Activated CD8-positive, alpha-beta memory T cell treated with anti-CD3 and anti-CD28 coated beads, Interleukin-2, amount 50 U/mL, for 24 hours (primary cell): Measurements from ENCODE around the gene CYP27A1.
"Not testable (repeated sequence)": the region's sequence is repeated elsewhere in the genome, so short reads cannot be mapped to it uniquely, and the experiment has no call there.

ENCODE experiments used
- DNase-seq: peaks from one replicate; pipeline ENCODE4 v3.0.0-alpha.2; 2020; ENCODE audit errors: extremely low read depth

Gene CYP27A1

DNA sequence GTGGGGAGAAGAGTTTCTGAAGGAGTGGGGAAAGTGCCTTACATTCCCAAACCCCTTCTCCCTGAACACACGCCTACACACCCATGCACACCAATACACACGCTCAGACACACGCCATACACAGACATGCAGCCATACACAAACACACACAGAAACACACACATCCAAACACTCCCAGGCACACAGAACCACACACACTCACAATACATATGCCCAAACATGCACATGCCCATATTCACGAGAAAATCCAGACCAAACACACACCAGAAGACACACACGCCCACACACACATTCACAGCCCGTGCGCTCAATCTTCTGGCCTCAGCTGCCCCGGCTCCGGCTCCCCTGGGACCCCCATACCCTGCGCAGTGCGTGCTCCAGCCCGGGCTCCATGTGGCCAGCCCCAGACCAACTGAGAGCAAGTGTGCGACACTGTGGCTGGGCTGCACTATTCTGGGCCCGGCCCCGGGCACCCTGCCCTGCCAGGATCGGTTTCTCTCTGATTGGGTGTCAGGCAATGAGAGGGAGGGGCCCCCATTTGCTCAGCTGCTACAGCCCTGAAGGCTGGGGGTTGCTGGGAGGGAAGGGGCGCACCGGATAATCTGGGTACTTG is 49.5 kb downstream of the CYP27A1 start, which contains the start of gene PRKAG3:
Gene PRKAG3 (minus strand): TSS at position 426 of the 613 bp plus-strand sequence.
- DNase-seq: no peak

- no peak for DNase-seq
Measured at GRCh38 chr2:218832081-218832480, 50.1 kb downstream of the CYP27A1 start.

- no peak for DNase-seq
Measured at GRCh38 chr2:218832520-218832919, 50.6 kb downstream of the CYP27A1 start.

- DNase-seq: no peak
Measured at GRCh38 chr2:218833023-218833609, 51.2 kb downstream of the CYP27A1 start.

DNA sequence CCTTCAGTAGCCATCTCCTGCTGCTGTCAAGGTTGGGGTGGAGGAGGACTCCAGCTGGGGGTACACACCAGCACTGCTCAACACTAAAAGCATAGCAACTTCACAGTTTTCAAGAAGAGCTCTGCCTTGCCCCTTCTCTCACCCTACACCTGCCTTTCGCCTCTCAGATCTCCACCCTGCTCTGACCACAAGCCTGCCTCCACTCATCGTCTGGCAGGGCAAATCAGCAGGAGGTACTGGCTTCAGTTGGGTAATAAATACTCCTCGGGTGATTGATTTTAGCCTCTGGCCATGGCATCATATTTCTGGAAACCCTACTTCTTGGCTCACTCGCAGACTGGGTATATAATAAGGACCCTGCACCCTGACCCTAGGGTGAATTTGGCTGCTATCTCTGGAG is 52.7 kb downstream of the CYP27A1 start:
- DNase-seq: no peak

DNA sequence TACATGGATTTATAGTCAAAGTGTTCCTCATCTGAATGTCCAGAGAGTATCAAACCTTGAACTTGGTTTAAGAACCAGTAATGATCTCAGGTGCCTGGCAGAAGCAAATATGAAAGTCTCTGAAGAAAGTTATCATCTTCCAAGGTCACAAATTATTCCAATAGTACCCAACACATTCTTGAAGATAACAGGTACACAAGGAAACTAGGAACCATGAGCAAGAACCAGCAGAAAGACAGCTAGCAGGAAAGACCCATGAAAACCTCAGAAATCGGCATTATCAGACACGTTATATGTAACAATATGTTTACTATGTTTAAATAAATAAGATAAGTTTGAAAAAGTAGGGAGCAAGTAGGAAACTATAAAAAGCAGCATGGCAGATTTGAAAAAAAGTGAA is 55.5 kb downstream of the CYP27A1 start:
- DNase-seq: no peak

GRCh38 chr2:218839430-218839829 is 57.5 kb downstream of the CYP27A1 start:
- no peak for DNase-seq

GRCh38 chr2:218839888-218840287 is 57.9 kb downstream of the CYP27A1 start:
- DNase-seq: no peak

DNA sequence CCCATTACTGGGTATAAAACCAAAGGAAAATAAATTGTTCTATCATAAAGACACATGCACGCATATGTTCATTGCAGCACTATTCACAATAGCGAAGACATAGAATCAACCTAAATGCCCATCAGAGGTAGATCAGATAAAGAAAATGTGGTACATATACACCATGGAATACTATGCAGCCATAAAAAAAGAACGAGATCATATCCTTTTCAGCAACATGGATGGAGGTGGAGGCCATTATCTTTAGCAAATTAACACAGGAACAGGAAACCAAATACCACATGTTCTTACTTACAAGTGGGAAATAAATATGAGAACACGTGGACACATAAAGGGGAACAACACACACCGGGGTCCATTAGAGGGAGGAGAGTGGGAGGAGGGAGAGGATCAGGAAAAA is 62.4 kb downstream of the CYP27A1 start:
- DNase-seq: not testable (repeated sequence)

- DNase-seq: not testable (repeated sequence)
Measured at GRCh38 chr2:218846963-218847362, 65.0 kb downstream of the CYP27A1 start.

DNA sequence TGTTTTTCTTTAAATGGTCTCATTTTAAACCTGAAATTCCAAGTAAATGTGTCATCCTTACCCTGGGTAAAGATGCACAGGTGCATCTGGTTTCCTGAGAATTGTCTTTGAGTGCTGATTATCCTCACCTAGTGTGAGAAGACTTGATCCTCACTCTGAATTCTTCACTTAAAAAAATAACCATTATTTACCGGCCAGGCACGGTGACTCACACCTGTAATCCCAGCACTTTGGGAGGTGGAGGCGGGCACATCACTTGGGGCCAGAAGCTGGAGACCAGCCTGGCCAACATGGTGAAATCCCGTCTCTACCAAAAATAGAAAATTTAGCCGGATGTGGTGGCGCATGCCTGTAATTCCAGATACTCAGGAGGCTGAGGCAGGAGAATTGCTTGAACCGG is 67.8 kb downstream of the CYP27A1 start:
- DNase-seq: no peak

GRCh38 chr2:218850796-218851195 is 68.8 kb downstream of the CYP27A1 start:
- DNase-seq: no peak

DNA sequence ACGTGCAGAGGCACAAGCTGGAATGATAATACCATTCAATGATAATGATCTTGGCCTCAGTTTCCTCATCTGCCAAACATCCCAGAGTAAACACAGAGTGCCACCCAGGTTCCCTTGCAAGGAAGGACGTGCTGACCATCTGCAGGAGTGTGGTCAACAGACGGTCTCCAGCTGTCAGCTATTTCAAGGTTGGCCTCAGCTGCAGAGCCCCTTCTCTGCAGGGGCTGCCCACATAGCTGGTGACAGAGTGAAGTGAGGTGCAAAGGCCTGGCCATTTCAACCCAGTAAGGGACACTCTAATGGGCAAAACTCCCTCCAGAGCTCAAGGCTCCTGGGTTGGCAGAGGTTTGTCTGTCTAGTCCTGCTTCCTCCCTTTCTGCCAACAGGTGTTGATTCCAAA is 69.3 kb downstream of the CYP27A1 start:
- no peak for DNase-seq

DNA sequence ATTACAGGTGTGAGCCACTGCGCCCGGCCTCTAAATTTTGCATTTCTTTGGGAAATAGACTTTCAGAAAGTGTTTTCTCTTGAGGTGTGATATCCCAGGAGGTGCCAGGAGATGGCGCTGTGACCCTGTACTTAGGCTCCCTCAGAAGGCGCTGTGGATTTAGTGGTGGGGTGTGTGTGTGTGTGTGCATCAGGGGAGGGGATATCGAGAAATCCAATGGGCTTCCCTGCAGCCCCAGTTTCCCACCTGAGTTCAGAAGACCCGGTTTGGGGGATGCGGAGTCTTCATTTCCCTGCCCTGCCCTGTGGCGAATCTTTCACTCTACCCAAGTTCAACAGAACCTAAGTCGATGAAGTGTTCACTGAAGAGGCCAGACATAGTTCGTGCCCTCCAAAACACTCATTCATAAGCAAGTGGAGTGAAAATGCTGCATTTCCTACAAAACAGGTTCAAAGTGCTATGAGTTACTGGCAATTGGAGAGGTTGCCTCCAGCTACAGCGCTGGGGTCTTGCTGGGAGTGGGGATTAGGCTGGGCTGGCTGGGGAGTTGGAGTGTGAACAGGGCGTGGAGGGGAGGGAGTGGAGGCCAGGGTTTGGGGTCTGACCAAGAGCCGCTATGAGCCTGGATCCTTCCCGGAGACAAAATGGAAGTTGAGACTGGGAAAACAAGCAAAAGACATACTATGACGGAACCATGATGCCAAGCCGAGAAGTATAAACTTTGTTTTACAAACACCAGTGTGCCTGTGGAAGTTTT is 71.1 kb downstream of the CYP27A1 start:
- peak; percentile 43 for DNase-seq

DNA sequence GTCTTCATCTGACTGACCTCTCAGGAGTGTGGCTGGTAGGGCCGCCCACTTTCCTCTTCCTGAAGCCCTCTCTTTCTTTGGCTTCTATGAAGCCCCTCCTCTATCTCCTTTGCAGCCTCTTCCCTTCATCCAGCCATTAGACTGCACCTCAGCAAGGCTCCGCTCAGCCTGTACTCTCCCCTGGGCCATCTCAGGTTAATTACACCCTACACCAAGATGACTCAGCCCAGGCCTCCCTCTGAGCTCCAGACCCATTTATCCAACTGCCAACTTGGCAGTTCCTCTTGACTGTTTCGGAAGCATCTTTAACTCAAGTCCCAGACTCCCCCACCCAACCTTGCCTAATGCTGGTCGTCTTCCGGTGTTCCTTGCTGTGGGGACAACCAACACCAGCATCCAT is 71.8 kb downstream of the CYP27A1 start:
- no peak for DNase-seq

GRCh38 chr2:218854860-218855259 is 72.9 kb downstream of the CYP27A1 start:
- no peak for DNase-seq

- DNase-seq: no peak
Measured at GRCh38 chr2:218855305-218856166, 73.6 kb downstream of the CYP27A1 start.

DNA sequence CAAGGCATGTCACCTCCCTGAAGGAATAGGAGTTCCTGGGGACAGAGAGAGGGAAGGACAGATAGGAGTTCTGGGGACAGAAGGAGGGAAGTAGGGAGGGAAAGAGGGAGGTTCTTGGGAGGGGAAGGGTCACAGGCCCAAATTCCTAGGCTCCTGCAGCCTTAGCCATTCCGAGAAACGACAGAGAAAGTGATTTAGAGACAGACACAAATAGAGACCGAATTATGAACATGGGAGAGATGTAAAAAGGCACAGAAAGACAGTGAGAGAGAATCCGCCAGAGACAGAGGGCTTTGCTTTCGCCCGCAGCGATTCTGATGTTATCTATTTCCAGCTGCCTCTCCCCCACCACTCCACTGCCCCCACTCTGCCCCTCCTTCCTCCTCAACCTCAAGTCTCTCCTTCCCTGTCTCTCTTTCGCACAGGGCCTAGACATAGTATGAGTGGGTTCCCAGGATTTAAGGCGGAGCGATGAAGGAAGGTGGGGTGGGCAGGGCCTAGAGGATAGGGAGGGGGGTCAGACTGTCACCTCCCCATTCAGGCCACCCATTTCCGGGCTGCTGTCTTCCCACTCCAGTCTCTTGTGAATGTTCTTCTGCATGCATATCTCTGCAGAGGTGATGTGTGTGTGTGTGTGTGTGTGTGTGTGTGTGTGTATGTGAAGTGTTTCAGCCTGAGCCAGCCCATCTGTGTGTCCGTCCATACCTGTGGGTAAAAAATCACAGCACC is 74.4 kb downstream of the CYP27A1 start:
- no peak for DNase-seq

DNA sequence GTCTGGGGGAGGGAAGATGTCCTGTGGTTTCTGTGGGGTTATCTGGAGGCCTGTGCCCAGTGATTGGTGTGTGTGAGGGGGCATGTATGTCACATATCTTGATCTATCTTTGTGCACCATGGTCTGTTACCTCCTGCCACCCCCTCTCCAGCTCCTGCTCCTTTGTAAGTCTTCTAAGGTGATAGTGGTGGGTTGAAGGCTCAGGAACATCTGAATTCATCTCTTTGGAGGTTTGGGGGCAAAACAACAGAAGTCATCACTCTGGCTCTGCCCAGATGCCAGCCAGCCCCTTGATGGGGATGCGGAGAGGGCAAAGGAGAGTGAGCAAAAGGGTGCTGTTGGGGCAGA is 74.9 kb downstream of the CYP27A1 start:
- DNase-seq: no peak

- no peak for DNase-seq
Measured at GRCh38 chr2:218857371-218858137, 75.6 kb downstream of the CYP27A1 start.

DNA sequence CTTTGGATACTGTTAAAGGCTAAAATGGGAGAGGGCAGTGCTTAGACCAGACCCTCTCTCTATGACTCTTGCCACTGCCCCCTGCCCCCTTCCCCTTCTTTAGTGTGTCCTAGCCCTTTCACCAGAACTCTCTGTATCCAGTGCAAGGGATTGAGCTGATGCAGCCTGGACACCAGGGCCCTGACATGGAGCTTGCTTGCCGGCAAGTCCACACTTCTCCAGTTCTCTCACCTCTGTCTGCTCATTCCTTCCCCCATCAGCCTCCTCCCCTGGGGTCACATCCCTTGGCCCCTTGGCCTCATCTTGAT is 76.1 kb downstream of the CYP27A1 start:
- no peak for DNase-seq
